Hepatocyte (in vitro differentiated cells): Measurements from ENCODE around the gene C3orf38. TPM values are rescaled to one million over a fixed set of nuclear protein-coding genes. Genes with fewer than 3 reads are reported as not detected.
"Not testable (repeated sequence)": the region's sequence is repeated elsewhere in the genome, so short reads cannot be mapped to it uniquely, and the experiment has no call there.

Source experiments
- DNase-seq: peaks from one replicate; pipeline ENCODE4 v3.0.0-alpha.2; 2016; ENCODE audit warnings: low spot score
- H2AFZ ChIP-seq: fragments of 200-600 bp; sonication (generic); 2 replicates; pipeline ENCODE4 v1.6.0; 2016; ENCODE audit warnings: antibody characterized with exemption, mild to moderate bottlenecking
- H3K27ac ChIP-seq: fragments of 200-600 bp; sonication (generic); 2 replicates; pipeline ENCODE4 v1.5.1; 2016; ENCODE audit warnings: mild to moderate bottlenecking
- H3K27me3 ChIP-seq: fragments of 200-600 bp; sonication (generic); 2 replicates; pipeline ENCODE4 v1.6.1; 2016
- H3K36me3 ChIP-seq: fragments of 200-600 bp; sonication (generic); replicated peaks from 2 replicates; pipeline ENCODE4 v1.5.1; 2016; ENCODE audit warnings: low read depth; ENCODE audit not compliant: insufficient read depth
- H3K4me1 ChIP-seq: fragments of 200-600 bp; sonication (generic); 2 replicates; pipeline ENCODE4 v1.5.1; 2016; ENCODE audit warnings: mild to moderate bottlenecking, moderate library complexity; ENCODE audit not compliant: insufficient read depth
- H3K4me2 ChIP-seq: fragments of 200-600 bp; sonication (generic); 2 replicates; pipeline ENCODE4 v1.6.0; 2016
- H3K4me3 ChIP-seq: fragments of 200-600 bp; sonication (generic); 2 replicates; pipeline ENCODE4 v1.5.1; 2016; ENCODE audit warnings: mild to moderate bottlenecking
- H3K79me2 ChIP-seq: fragments of 200-600 bp; sonication (generic); 2 replicates; pipeline ENCODE4 v1.6.0; 2017; ENCODE audit warnings: mild to moderate bottlenecking
- H3K9me2 ChIP-seq: fragments of 200-600 bp; sonication (generic); replicated peaks from 2 replicates; pipeline ENCODE4 v1.6.0; 2017; ENCODE audit warnings: mild to moderate bottlenecking; ENCODE audit not compliant: insufficient read depth
- H3K9me3 ChIP-seq: fragments of 200-600 bp; sonication (generic); 2 replicates; pipeline ENCODE4 v1.5.1; 2016; ENCODE audit warnings: low read depth, mild to moderate bottlenecking
- H4K20me1 ChIP-seq: fragments of 200-600 bp; sonication (generic); 2 replicates; pipeline ENCODE4 v1.6.0; 2016; ENCODE audit warnings: mild to moderate bottlenecking; ENCODE audit not compliant: insufficient read depth, poor library complexity, severe bottlenecking
- CTCF ChIP-seq: fragments of 200-600 bp; sonication (generic); IDR thresholded peaks from 2 replicates; pipeline ENCODE4 v1.5.1; 2016; ENCODE audit warnings: antibody characterized with exemption, mild to moderate bottlenecking; ENCODE audit not compliant: poor library complexity
- EZH2 ChIP-seq: fragments of 200-600 bp; sonication (generic); IDR thresholded peaks from 2 replicates; pipeline ENCODE4 v1.6.1; 2016; ENCODE audit warnings: antibody characterized with exemption, mild to moderate bottlenecking, borderline replicate concordance
- EZH2phosphoT487 ChIP-seq: fragments of 200-600 bp; sonication (generic); IDR thresholded peaks from one replicate; pipeline ENCODE4 v1.6.1; 2018; ENCODE audit warnings: antibody characterized with exemption, mild to moderate bottlenecking, low read depth, moderate library complexity; ENCODE audit not compliant: unreplicated experiment, severe bottlenecking
- WGBS: methylation state at CpG from one replicate; pipeline ENCODE4 v1.1.6; 2016; ENCODE audit warnings: low lambda C conversion rate; ENCODE audit errors: missing lambda C conversion rate; 5-methylcytosine and 5-hydroxymethylcytosine counted together
- polyA plus RNA-seq: library from polyadenylated mRNA; unstranded; fragments of >200 nt; fragmentation: Nextera tagmentation; extraction: Ambion mirVana; gene quantifications from 2 replicates; pipeline ENCODE4 v1.2.1, GENCODE V29; 2016
- total RNA-seq: library from RNA; depleted of rRNA; stranded (reverse); fragments of >200 nt; gene quantifications from 2 replicates; pipeline ENCODE4 v1.2.3, GENCODE V29; 2014

The C3orf38 gene
- total and polyA plus RNA-seq, 2 experiments from 2014 or later, result 15.3 to 35.5 TPM

- Histone ChIP-seq H3K79me2 (peaks cover 10% of the 10 kb centered on the region), H2AFZ (no peak overlapping the region), H3K27ac (no peak overlapping the region), H3K4me2 (no peak overlapping the region), H3K27me3 (no peaks in the 10 kb centered on the region), H3K9me3 (peaks cover 3% of the 10 kb centered on the region), H3K4me1 (no peaks in the 10 kb centered on the region), H3K4me3 (no peak overlapping the region), H3K36me3 (no peaks in the 10 kb centered on the region), H4K20me1 (no peaks in the 10 kb centered on the region), H3K9me2 (no peaks in the 10 kb centered on the region)
- 0% methylated on average over 1 of the region's 1 CpG for WGBS
- TF ChIP-seq CTCF, result no peak
- no peak for TF ChIP-seq EZH2phosphoT487
- no peak for TF ChIP-seq EZH2
- DNase-seq, result no peak
These were observed 32.1 kb upstream of the C3orf38 start for GRCh38 chr3:88117683-88118082.

GRCh38 chr3:88118603-88119002 lies 31.2 kb upstream of the C3orf38 start:
- not testable (repeated sequence) for H3K9me3 ChIP-seq, H2AFZ ChIP-seq, H3K4me2 ChIP-seq, H3K79me2 ChIP-seq, H3K27me3 ChIP-seq, H3K27ac ChIP-seq, DNase-seq, H3K36me3 ChIP-seq, H4K20me1 ChIP-seq, H3K4me3 ChIP-seq, H3K4me1 ChIP-seq, H3K9me2 ChIP-seq
- WGBS, result 100% methylated on average over 1 of the region's 2 CpGs

GRCh38 chr3:88123526-88123925 lies 26.2 kb upstream of the C3orf38 start:
- Histone ChIP-seq H3K4me2 (no peak overlapping the region), H3K27ac (no peak overlapping the region), H3K9me3 (peaks cover 3% of the 10 kb centered on the region), H3K79me2 (peaks cover 17% of the 10 kb centered on the region), H3K27me3 (no peaks in the 10 kb centered on the region), H4K20me1 (no peaks in the 10 kb centered on the region), H3K9me2 (no peaks in the 10 kb centered on the region), H3K4me3 (no peak overlapping the region), H2AFZ (no peak overlapping the region), H3K36me3 (no peaks in the 10 kb centered on the region), H3K4me1 (no peaks in the 10 kb centered on the region)
- DNase-seq, result no peak
- 96% methylated on average over 1 of the region's 1 CpG for WGBS
- no peak for TF ChIP-seq EZH2phosphoT487
- no peak for TF ChIP-seq CTCF
- no peak for TF ChIP-seq EZH2

- H3K27me3 ChIP-seq, result no peaks in the 10 kb centered on the region
- H3K27ac ChIP-seq, result no peak overlapping the region
- no peaks in the 10 kb centered on the region for H3K9me3 ChIP-seq
- no peak for TF ChIP-seq EZH2phosphoT487
- no peak for TF ChIP-seq CTCF
- no peak for TF ChIP-seq EZH2
- DNase-seq, result no peak
- H3K36me3 ChIP-seq, result no peaks in the 10 kb centered on the region
- H3K9me2 ChIP-seq, result no peaks in the 10 kb centered on the region
- WGBS, result 96% methylated on average over 1 of the region's 1 CpG
- no peak overlapping the region for H3K4me3 ChIP-seq
- H3K4me2 ChIP-seq, result no peak overlapping the region
- no peaks in the 10 kb centered on the region for H4K20me1 ChIP-seq
- peaks cover 6% of the 10 kb centered on the region for H3K4me1 ChIP-seq
- H3K79me2 ChIP-seq, result peaks cover 4% of the 10 kb centered on the region
- H2AFZ ChIP-seq, result no peak overlapping the region
These were observed 18.1 kb upstream of the C3orf38 start for GRCh38 chr3:88131695-88132094.
